Measurements from ENCODE around the gene PHC2. TPM values are rescaled to one million over a fixed set of nuclear protein-coding genes. Genes with fewer than 3 reads are reported as not detected.
"Not testable (repeated sequence)": the region's sequence is repeated elsewhere in the genome, so short reads cannot be mapped to it uniquely, and the experiment has no call there.

The PHC2 gene
- total RNA-seq, 1 donor from 2014 or later: 140 TPM

DNA sequence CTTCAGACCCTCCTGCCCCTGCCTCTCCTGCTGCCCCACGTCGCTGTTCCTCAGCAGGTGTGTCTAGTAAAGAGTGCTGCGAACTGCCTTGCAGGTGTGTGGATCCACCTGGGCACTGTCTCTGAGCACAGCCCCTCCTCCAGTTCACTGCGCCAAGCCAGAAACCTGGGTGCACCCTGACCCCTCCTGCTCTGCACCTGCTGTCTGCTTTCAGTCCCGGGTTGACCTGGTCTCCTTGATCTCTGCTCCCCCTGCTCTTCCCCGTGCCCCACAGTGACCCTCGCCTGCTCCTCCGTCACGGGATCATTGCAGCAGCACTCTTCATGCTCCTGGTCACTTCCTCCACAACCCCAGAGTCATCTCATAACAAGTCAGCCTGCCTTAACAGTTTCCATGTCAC lies 116.5 kb downstream of the PHC2 start:
- TF ChIP-seq, protein P1, sequence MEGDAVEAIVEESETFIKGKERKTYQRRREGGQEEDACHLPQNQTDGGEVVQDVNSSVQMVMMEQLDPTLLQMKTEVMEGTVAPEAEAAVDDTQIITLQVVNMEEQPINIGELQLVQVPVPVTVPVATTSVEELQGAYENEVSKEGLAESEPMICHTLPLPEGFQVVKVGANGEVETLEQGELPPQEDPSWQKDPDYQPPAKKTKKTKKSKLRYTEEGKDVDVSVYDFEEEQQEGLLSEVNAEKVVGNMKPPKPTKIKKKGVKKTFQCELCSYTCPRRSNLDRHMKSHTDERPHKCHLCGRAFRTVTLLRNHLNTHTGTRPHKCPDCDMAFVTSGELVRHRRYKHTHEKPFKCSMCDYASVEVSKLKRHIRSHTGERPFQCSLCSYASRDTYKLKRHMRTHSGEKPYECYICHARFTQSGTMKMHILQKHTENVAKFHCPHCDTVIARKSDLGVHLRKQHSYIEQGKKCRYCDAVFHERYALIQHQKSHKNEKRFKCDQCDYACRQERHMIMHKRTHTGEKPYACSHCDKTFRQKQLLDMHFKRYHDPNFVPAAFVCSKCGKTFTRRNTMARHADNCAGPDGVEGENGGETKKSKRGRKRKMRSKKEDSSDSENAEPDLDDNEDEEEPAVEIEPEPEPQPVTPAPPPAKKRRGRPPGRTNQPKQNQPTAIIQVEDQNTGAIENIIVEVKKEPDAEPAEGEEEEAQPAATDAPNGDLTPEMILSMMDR (conservative IDR thresholded peaks at IDR 0.05; ENCODE audit: low read depth, low read length): no peak
- H3K4me3 ChIP-seq (ENCODE audit: low read depth, low read length): no peak overlapping the region
- no peak for DNase-seq (ENCODE audit: low read depth)

DNA sequence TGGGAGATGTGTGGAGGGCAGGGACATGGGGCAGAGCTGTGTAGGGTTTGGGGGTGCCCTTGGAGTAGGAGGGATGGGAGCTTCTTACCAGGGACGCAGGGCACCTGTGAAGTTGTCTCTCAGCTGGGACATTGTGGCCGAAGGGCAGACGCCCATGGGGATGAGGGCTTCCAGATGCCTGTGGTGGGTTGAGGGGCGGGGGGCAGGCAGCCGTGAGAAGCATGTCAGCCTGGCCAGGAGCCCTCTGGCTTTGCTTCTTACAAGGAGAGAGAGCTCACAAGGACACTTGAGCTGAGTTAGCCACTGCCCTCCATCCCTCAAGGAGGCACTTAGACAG lies 118.5 kb downstream of the PHC2 start:
- DNase-seq (ENCODE audit: low read depth): no peak
- H3K4me3 ChIP-seq (ENCODE audit: low read depth, low read length): no peak overlapping the region
- TF ChIP-seq, protein P1 (conservative IDR thresholded peaks at IDR 0.05; ENCODE audit: low read depth, low read length): no peak

GRCh38 chr1:33311706-33312412 lies 119.0 kb downstream of the PHC2 start:
- TF ChIP-seq, protein P1 (conservative IDR thresholded peaks at IDR 0.05; ENCODE audit: low read depth, low read length): no peak
- DNase-seq (ENCODE audit: low read depth): no peak
- no peak overlapping the region for H3K4me3 ChIP-seq (ENCODE audit: low read depth, low read length)

- TF ChIP-seq, protein P1 (conservative IDR thresholded peaks at IDR 0.05; ENCODE audit: low read depth, low read length): no peak
- DNase-seq (ENCODE audit: low read depth): no peak
- H3K4me3 ChIP-seq (ENCODE audit: low read depth, low read length): no peak overlapping the region
These were observed 120.2 kb downstream of the PHC2 start for GRCh38 chr1:33310702-33311101.

DNA sequence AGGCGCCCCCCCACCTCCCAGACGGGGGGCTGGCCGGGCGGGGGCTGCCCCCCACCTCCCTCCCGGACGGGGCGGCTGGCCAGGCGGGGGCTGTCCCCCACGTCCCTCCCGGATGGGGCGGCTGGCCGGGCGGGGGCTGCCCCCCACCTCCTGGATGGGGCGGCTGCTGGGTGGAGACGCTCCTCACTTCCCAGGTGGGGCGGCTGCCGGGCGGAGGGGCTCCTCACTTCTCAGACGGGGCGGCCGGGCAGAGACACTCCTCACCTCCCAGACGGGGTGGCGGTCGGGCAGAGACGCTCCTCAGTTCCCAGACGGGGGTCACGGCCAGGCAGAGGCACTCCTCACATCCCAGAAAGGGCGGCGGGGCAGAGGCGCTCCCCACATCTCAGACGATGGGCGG lies 121.5 kb downstream of the PHC2 start:
- not testable (repeated sequence) for DNase-seq (ENCODE audit: low read depth); H3K4me3 ChIP-seq (ENCODE audit: low read depth, low read length)

DNA sequence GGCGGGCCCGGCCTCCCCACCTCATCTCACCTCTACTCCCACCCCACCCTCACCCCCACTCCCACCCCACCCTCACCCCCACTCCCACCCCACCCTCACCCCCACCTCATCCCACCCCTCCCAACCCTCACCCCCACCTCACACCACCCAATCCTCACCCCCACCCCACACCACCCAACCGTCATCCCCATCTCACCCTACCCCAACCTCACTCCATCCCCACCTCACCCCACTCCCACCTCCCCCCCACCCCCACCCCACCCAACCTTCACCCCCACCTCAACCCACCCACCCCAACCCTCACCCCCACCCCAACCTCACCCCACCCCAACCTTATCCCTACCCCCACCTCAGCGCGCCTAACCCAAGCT lies 123.4 kb downstream of the PHC2 start:
- no peak for DNase-seq (ENCODE audit: low read depth)
- no peak overlapping the region for H3K4me3 ChIP-seq (ENCODE audit: low read depth, low read length)
- TF ChIP-seq, protein P1 (conservative IDR thresholded peaks at IDR 0.05; ENCODE audit: low read depth, low read length): no peak

DNA sequence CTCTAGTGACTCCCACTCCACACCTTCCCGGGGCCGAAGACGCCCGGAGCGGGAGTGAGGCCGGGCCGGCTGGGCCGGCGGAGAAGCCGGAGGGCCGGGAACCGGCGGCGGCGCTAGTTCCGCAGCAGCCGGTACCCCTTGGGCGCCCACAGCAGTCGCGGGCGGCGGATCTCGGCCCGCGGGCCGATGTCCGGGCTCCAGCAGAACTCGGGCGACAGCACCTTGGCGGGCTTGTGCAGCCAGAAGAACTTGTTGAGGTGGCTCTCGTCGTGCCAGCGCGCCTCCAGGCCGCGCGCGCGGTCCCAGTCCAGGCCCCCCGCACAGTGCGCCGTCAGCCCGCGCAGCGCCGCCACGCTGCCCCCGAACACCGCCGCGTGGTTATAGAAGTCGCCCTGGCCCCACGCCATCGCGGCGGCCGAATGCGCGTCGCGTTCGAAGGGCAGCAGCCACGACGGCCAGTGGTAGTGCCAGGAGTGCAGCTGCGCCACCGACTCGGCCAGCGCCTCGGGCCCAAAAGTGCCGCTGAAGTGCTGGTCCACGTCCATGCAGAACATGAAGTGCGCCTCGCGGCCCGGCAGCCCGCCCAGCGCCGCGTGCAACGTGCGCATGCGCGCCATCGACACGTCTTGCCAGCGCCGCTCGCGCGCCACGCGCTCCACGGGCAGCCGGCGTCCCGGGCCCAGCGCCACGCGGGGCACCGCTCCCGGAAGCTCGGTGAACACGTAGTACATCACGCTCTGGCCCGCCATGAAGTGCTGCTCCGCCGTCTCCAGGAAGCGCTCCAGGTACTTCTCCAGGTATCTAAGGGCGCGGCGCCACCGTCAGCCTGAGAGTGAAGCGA lies 124.0 kb downstream of the PHC2 start:
- H3K4me3 ChIP-seq (ENCODE audit: low read depth, low read length): peak overlapping the region; percentile 15
- DNase-seq (ENCODE audit: low read depth): no peak
- TF ChIP-seq, protein P1 (conservative IDR thresholded peaks at IDR 0.05; ENCODE audit: low read depth, low read length): no peak

Data from epithelial cell of proximal tubule (primary cell).